HG02938 (cell line): ENCODE measurements around the gene GHDC.
"Not testable (repeated sequence)": the region's sequence is repeated elsewhere in the genome, so short reads cannot be mapped to it uniquely, and the experiment has no call there.

Experiments
- ATAC-seq: cut with Tn5 transposase; IDR thresholded peaks from one replicate; pipeline ENCODE4 v1.9.1; 2021; ENCODE audit warnings: mild to moderate bottlenecking, moderate library complexity; ENCODE audit not compliant: unreplicated experiment

GHDC gene

GRCh38 chr17:42193969-42194899 lies at the start of gene GHDC:
Gene GHDC (minus strand): TSS chr17:42194494. CDS start chr17:42193581, 913 bp downstream.
- ATAC-seq, result no peak

GRCh38 chr17:42243493-42243982 lies 49.2 kb upstream of the GHDC start:
- no peak for ATAC-seq

GRCh38 chr17:42241871-42242270 lies 47.6 kb upstream of the GHDC start:
- no peak for ATAC-seq

GRCh38 chr17:42240863-42241262 lies 46.6 kb upstream of the GHDC start:
- not testable (repeated sequence) for ATAC-seq

GRCh38 chr17:42240201-42240600 lies 45.9 kb upstream of the GHDC start:
- no peak for ATAC-seq

GRCh38 chr17:42239576-42239975 lies 45.3 kb upstream of the GHDC start:
- not testable (repeated sequence) for ATAC-seq

- no peak for ATAC-seq
Measured at GRCh38 chr17:42236760-42237159, 42.5 kb upstream of the GHDC start.

GRCh38 chr17:42233994-42234393 lies 39.7 kb upstream of the GHDC start:
- no peak for ATAC-seq

GRCh38 chr17:42233156-42233555 lies 38.9 kb upstream of the GHDC start:
- ATAC-seq, result no peak

GRCh38 chr17:42230225-42230624 lies 35.9 kb upstream of the GHDC start:
- no peak for ATAC-seq

- no peak for ATAC-seq
Measured at GRCh38 chr17:42227849-42228700, 33.8 kb upstream of the GHDC start.

- no peak for ATAC-seq
Measured at GRCh38 chr17:42225646-42226045, 31.4 kb upstream of the GHDC start.

GRCh38 chr17:42224651-42225050 lies 30.4 kb upstream of the GHDC start:
- ATAC-seq, result no peak

- ATAC-seq, result no peak
Measured at GRCh38 chr17:42221886-42222745, 27.8 kb upstream of the GHDC start.

- ATAC-seq, result not testable (repeated sequence)
Measured at GRCh38 chr17:42219280-42219679, 25.0 kb upstream of the GHDC start.

- no peak for ATAC-seq
Measured at GRCh38 chr17:42214156-42214555, 19.9 kb upstream of the GHDC start.

- ATAC-seq, result no peak
Measured at GRCh38 chr17:42212382-42212781, 18.1 kb upstream of the GHDC start.

GRCh38 chr17:42211921-42212341 lies 17.6 kb upstream of the GHDC start:
- ATAC-seq, result not testable (repeated sequence)

- ATAC-seq, result no peak
Measured at GRCh38 chr17:42210046-42210445, 15.8 kb upstream of the GHDC start.

GRCh38 chr17:42206153-42206612 lies 11.9 kb upstream of the GHDC start:
- ATAC-seq, result not testable (repeated sequence)
